ENCODE results near the gene MBL2. TPM values are rescaled to one million over a fixed set of nuclear protein-coding genes. Genes with fewer than 3 reads are reported as not detected.

MBL2 gene
- polyA plus RNA-seq, 1 donor (not counting 4 experiments of a cell fraction or from before 2014, with no cell fraction given) = not detected

DNA sequence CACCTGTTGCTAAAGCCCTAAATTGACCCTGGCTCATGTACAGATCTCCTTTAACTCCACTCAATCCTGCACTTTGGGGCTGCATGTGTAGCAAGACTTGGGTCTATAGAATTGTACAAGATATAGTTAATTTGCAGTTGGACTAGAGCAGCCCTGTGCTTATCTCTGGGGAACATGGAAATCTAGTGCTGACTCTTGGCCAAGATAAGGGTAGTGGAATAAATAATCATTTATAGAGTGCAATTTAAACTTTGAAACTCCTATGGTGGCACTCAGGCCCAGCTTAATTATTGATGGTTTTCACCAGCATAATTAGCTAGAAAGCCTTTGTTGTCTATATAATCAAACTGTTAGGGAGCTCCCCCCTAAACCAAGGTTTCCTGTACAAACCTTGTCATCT lies 39.2 kb upstream of the MBL2 start:
- Histone ChIP-seq H3K27me3 (ENCODE audit: control insufficient read depth, extremely low read depth, insufficient read depth, low read length) (no peaks in the 10 kb centered on the region), H3K4me3 (ENCODE audit: control insufficient read depth in 2 of 3, extremely low read depth in 1 of 3, insufficient read depth in 2 of 3, low read depth in 1 of 3, low read length in 3 of 3) (no peak overlapping the region), H3K36me3 (ENCODE audit: control insufficient read depth in 2 of 2, extremely low read depth in 1 of 2, insufficient read depth in 2 of 2, low read length in 2 of 2) (no peaks in the 10 kb centered on the region), H3K9me1 (ENCODE audit: control insufficient read depth, extremely low read depth, insufficient read depth, low read length) (no peaks in the 10 kb centered on the region), H3K9me3 (ENCODE audit: control insufficient read depth, low read depth, low read length) (no peaks in the 10 kb centered on the region), H2AFZ (ENCODE audit: control insufficient read depth, low read length) (no peak overlapping the region), H3K4me1 (ENCODE audit: control insufficient read depth, extremely low read depth, insufficient read depth, low read length) (no peaks in the 10 kb centered on the region), H3K79me2 (ENCODE audit: control insufficient read depth, insufficient read depth, low read length) (no peaks in the 10 kb centered on the region), H4K20me1 (ENCODE audit: control insufficient read depth, extremely low read depth, insufficient read depth, low read length) (no peaks in the 10 kb centered on the region), H3K27ac (ENCODE audit: control insufficient read depth, insufficient read depth, low read length) (no peak overlapping the region), H3K4me2 (ENCODE audit: control insufficient read depth, extremely low read depth, insufficient read depth, low read depth, low read length) (no peak overlapping the region), H3K9ac (ENCODE audit: control insufficient read depth, extremely low read depth, insufficient read depth, low read length) (no peak overlapping the region)
- DNase-seq (ENCODE audit: low read depth, low spot score) = no peak
- TF ChIP-seq EZH2 (IDR thresholded peaks at IDR 0.05; ENCODE audit: low read length) = no peak
- TF ChIP-seq, protein P1, sequence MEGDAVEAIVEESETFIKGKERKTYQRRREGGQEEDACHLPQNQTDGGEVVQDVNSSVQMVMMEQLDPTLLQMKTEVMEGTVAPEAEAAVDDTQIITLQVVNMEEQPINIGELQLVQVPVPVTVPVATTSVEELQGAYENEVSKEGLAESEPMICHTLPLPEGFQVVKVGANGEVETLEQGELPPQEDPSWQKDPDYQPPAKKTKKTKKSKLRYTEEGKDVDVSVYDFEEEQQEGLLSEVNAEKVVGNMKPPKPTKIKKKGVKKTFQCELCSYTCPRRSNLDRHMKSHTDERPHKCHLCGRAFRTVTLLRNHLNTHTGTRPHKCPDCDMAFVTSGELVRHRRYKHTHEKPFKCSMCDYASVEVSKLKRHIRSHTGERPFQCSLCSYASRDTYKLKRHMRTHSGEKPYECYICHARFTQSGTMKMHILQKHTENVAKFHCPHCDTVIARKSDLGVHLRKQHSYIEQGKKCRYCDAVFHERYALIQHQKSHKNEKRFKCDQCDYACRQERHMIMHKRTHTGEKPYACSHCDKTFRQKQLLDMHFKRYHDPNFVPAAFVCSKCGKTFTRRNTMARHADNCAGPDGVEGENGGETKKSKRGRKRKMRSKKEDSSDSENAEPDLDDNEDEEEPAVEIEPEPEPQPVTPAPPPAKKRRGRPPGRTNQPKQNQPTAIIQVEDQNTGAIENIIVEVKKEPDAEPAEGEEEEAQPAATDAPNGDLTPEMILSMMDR (optimal IDR thresholded peaks at IDR 0.05 in 1 of 3, IDR thresholded peaks at IDR 0.05 in 1 of 3, conservative IDR thresholded peaks at IDR 0.05 in 1 of 3; ENCODE audit: extremely low read depth in 1 of 3, insufficient read depth in 2 of 3, low read length in 3 of 3) = no peak
- dilution Hi-C loops (cut with MboI; ENCODE audit: extremely low pct_ligation_motif_present, low sequenced_read_pairs) = no loop called here
- FAIRE-seq = no peak

DNA sequence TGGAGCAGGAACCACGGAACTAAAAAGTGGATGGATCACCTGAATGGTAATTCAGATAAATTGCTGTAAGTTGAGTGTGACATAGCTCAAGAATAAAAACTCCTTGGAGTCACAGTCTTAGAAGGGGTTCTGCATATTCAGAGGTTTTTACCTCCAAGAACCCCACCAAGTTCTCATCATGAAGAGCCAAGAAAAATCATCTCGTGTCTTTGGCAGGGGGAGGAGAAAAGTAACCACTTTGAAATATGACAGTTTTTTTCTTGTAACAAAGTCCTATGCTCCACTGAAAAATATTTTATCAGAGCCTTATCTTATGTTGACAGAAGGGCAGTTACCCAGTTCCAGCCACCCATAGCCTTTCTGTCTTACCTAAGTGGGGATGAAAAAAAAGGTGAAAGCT lies 38.2 kb upstream of the MBL2 start:
- no peak overlapping the region for H3K9ac ChIP-seq (ENCODE audit: control insufficient read depth, extremely low read depth, insufficient read depth, low read length)
- H4K20me1 ChIP-seq (ENCODE audit: control insufficient read depth, extremely low read depth, insufficient read depth, low read length) = no peaks in the 10 kb centered on the region
- H3K79me2 ChIP-seq (ENCODE audit: control insufficient read depth, insufficient read depth, low read length) = no peaks in the 10 kb centered on the region
- H3K36me3 ChIP-seq (ENCODE audit: control insufficient read depth in 2 of 2, extremely low read depth in 1 of 2, insufficient read depth in 2 of 2, low read length in 2 of 2) = no peaks in the 10 kb centered on the region
- no peaks in the 10 kb centered on the region for H3K4me1 ChIP-seq (ENCODE audit: control insufficient read depth, extremely low read depth, insufficient read depth, low read length)
- dilution Hi-C loops (cut with MboI; ENCODE audit: extremely low pct_ligation_motif_present, low sequenced_read_pairs) = no loop called here
- DNase-seq (ENCODE audit: low read depth, low spot score) (no peak), FAIRE-seq (no peak)
- no peaks in the 10 kb centered on the region for H3K9me1 ChIP-seq (ENCODE audit: control insufficient read depth, extremely low read depth, insufficient read depth, low read length)
- no peak for TF ChIP-seq EZH2 (IDR thresholded peaks at IDR 0.05; ENCODE audit: low read length)
- TF ChIP-seq, protein P1 (optimal IDR thresholded peaks at IDR 0.05 in 1 of 3, IDR thresholded peaks at IDR 0.05 in 1 of 3, conservative IDR thresholded peaks at IDR 0.05 in 1 of 3; ENCODE audit: extremely low read depth in 1 of 3, insufficient read depth in 2 of 3, low read length in 3 of 3) = no peak
- no peaks in the 10 kb centered on the region for H3K27me3 ChIP-seq (ENCODE audit: control insufficient read depth, extremely low read depth, insufficient read depth, low read length)
- no peak overlapping the region for H3K27ac ChIP-seq (ENCODE audit: control insufficient read depth, insufficient read depth, low read length)
- no peak overlapping the region for H3K4me3 ChIP-seq (ENCODE audit: control insufficient read depth in 2 of 3, extremely low read depth in 1 of 3, insufficient read depth in 2 of 3, low read depth in 1 of 3, low read length in 3 of 3)
- H3K4me2 ChIP-seq (ENCODE audit: control insufficient read depth, extremely low read depth, insufficient read depth, low read depth, low read length) = no peak overlapping the region
- H3K9me3 ChIP-seq (ENCODE audit: control insufficient read depth, low read depth, low read length) = no peaks in the 10 kb centered on the region
- no peak overlapping the region for H2AFZ ChIP-seq (ENCODE audit: control insufficient read depth, low read length)
